ENCODE results near the gene DDIAS.
A peak's percentile ranks its signal among the peaks of the same experiment; 100 is the strongest.
"Not testable (repeated sequence)": the region's sequence is repeated elsewhere in the genome, so short reads cannot be mapped to it uniquely, and the experiment has no call there.

DDIAS gene

GRCh38 chr11:82901165-82901921 is at the start of gene DDIAS:
DDIAS (plus strand) TSS chr11:82901736; CDS start chr11:82914739, 13,003 bp downstream.
- DNase-seq = peak; percentile 94

- DNase-seq = no peak
These were observed 47.3 kb upstream of the DDIAS start for GRCh38 chr11:82854242-82854641.

- DNase-seq = not testable (repeated sequence)
These were observed 46.6 kb upstream of the DDIAS start for GRCh38 chr11:82854916-82855315.

GRCh38 chr11:82855616-82856015 is 45.9 kb upstream of the DDIAS start:
- DNase-seq = no peak

- DNase-seq = no peak
These were observed 44.4 kb upstream of the DDIAS start for GRCh38 chr11:82857145-82857544.

- no peak for DNase-seq
These were observed 43.4 kb upstream of the DDIAS start for GRCh38 chr11:82858133-82858532.

- no peak for DNase-seq
These were observed 42.9 kb upstream of the DDIAS start for GRCh38 chr11:82858556-82859091.

GRCh38 chr11:82859750-82860149 is 41.8 kb upstream of the DDIAS start:
- no peak for DNase-seq

- DNase-seq = no peak
These were observed 39.2 kb upstream of the DDIAS start for GRCh38 chr11:82862379-82862778.

GRCh38 chr11:82863209-82863608 is 38.3 kb upstream of the DDIAS start:
- DNase-seq = no peak

GRCh38 chr11:82864268-82864667 is 37.3 kb upstream of the DDIAS start:
- DNase-seq = no peak

GRCh38 chr11:82865841-82866240 is 35.7 kb upstream of the DDIAS start:
- DNase-seq = no peak

GRCh38 chr11:82867495-82868082 is 33.9 kb upstream of the DDIAS start:
- DNase-seq = peak; percentile 67

GRCh38 chr11:82869657-82870056 is 31.9 kb upstream of the DDIAS start:
- DNase-seq = no peak

- no peak for DNase-seq
These were observed 29.9 kb upstream of the DDIAS start for GRCh38 chr11:82871646-82872045.

GRCh38 chr11:82872377-82873150 is 29.0 kb upstream of the DDIAS start:
- no peak for DNase-seq

- no peak for DNase-seq
These were observed 27.6 kb upstream of the DDIAS start for GRCh38 chr11:82873919-82874333.

- DNase-seq = no peak
These were observed 26.7 kb upstream of the DDIAS start for GRCh38 chr11:82874646-82875523.

GRCh38 chr11:82883853-82884252 is 17.7 kb upstream of the DDIAS start:
- no peak for DNase-seq

- no peak for DNase-seq
These were observed 12.2 kb upstream of the DDIAS start for GRCh38 chr11:82889133-82890001.

GRCh38 chr11:82890002-82890341 is 11.6 kb upstream of the DDIAS start:
- no peak for DNase-seq

- no peak for DNase-seq
These were observed 10.6 kb upstream of the DDIAS start for GRCh38 chr11:82890936-82891335.

All from activated naive CD4-positive, alpha-beta T cell treated with Interleukin-2 at 50 U/mL for 16 hours (primary cell).